ENCODE data around the gene GGT1.

The GGT1 gene

GRCh38 chr22:24576778-24577177 lies 26.2 kb upstream of the GGT1 start:
- CTCF ChIA-PET = no interaction called here
- Histone ChIP-seq H3K27me3 (replicated peaks in 2 of 5; ENCODE audit: control insufficient read depth in 4 of 5, insufficient read depth in 5 of 5, low read length in 4 of 5) (no peaks in the 10 kb centered on the region), H3K36me3 (ENCODE audit: control insufficient read depth in 4 of 4, insufficient read depth in 4 of 4, low read length in 3 of 4) (peaks cover 4 to 38% (median 26%) of the 10 kb centered on the region in 4 experiments), H3K4me1 (ENCODE audit: control extremely low read depth in 1 of 4, control insufficient read depth in 4 of 4, insufficient read depth in 4 of 4, low read length in 3 of 4) (no peaks in the 10 kb centered on the region), H3K27ac (ENCODE audit: insufficient read depth in 1 of 2, low read depth in 1 of 2, low read length in 2 of 2, poor library complexity in 1 of 2, severe bottlenecking in 2 of 2) (no peak overlapping the region), H3K9me3 (ENCODE audit: control extremely low read depth in 1 of 5, control insufficient read depth in 4 of 5, insufficient read depth in 2 of 5, low read depth in 1 of 5, low read length in 4 of 5) (no peaks in the 10 kb centered on the region), H3K4me3 (ENCODE audit: control insufficient read depth in 1 of 7, extremely low read depth in 1 of 7, insufficient read depth in 4 of 7, low read depth in 2 of 7, low read length in 6 of 7) (no peak overlapping the region)
- WGBS (ENCODE audit: insufficient coverage) = no CpG with 5 or more reads among the region's 1 CpG
- POLR2A ChIA-PET = no interaction called here
- no peak for DNase-seq

- H3K27ac ChIP-seq (ENCODE audit: insufficient read depth in 1 of 2, low read depth in 1 of 2, low read length in 2 of 2, poor library complexity in 1 of 2, severe bottlenecking in 2 of 2) = no peak overlapping the region
- no peak overlapping the region for H3K4me3 ChIP-seq (ENCODE audit: control insufficient read depth in 1 of 7, extremely low read depth in 1 of 7, insufficient read depth in 4 of 7, low read depth in 2 of 7, low read length in 6 of 7)
- H3K4me1 ChIP-seq (ENCODE audit: control extremely low read depth in 1 of 4, control insufficient read depth in 4 of 4, insufficient read depth in 4 of 4, low read length in 3 of 4) = no peaks in the 10 kb centered on the region
- ChIA-PET CTCF (interaction anchor here (1.1 kb wide), 1 partner anchor 11 kb away, joined by 3 read pairs; no protein-coding TSS in a partner anchor), POLR2A (no interaction called here)
- no peak for DNase-seq
- peaks cover 2 to 21% (median 12%) of the 10 kb centered on the region in 4 experiments for H3K36me3 ChIP-seq (ENCODE audit: control insufficient read depth in 4 of 4, insufficient read depth in 4 of 4, low read length in 3 of 4)
- 96% methylated on average over 6 of the region's 8 CpGs for WGBS (ENCODE audit: insufficient coverage)
- H3K27me3 ChIP-seq (replicated peaks in 2 of 5; ENCODE audit: control insufficient read depth in 4 of 5, insufficient read depth in 5 of 5, low read length in 4 of 5) = no peaks in the 10 kb centered on the region
- no peaks in the 10 kb centered on the region for H3K9me3 ChIP-seq (ENCODE audit: control extremely low read depth in 1 of 5, control insufficient read depth in 4 of 5, insufficient read depth in 2 of 5, low read depth in 1 of 5, low read length in 4 of 5)
Measured at GRCh38 chr22:24578355-24579257, 24.4 kb upstream of the GGT1 start.

- CTCF ChIA-PET = interaction anchor here (1.1 kb wide), 1 partner anchor 12 kb away, joined by 3 read pairs; no protein-coding TSS in a partner anchor
- H3K4me1 ChIP-seq (ENCODE audit: control extremely low read depth in 1 of 4, control insufficient read depth in 4 of 4, insufficient read depth in 4 of 4, low read length in 3 of 4) = no peaks in the 10 kb centered on the region
- POLR2A ChIA-PET = no interaction called here
- H3K4me3 ChIP-seq (ENCODE audit: control insufficient read depth in 1 of 7, extremely low read depth in 1 of 7, insufficient read depth in 4 of 7, low read depth in 2 of 7, low read length in 6 of 7) = no peak overlapping the region
- no peaks in the 10 kb centered on the region for H3K9me3 ChIP-seq (ENCODE audit: control extremely low read depth in 1 of 5, control insufficient read depth in 4 of 5, insufficient read depth in 2 of 5, low read depth in 1 of 5, low read length in 4 of 5)
- H3K27me3 ChIP-seq (replicated peaks in 2 of 5; ENCODE audit: control insufficient read depth in 4 of 5, insufficient read depth in 5 of 5, low read length in 4 of 5) = no peaks in the 10 kb centered on the region
- DNase-seq = no peak
- peaks cover under 1 to 15% (median 8%) of the 10 kb centered on the region in 4 experiments for H3K36me3 ChIP-seq (ENCODE audit: control insufficient read depth in 4 of 4, insufficient read depth in 4 of 4, low read length in 3 of 4)
- no CpG with 5 or more reads among the region's 1 CpG for WGBS (ENCODE audit: insufficient coverage)
- H3K27ac ChIP-seq (ENCODE audit: insufficient read depth in 1 of 2, low read depth in 1 of 2, low read length in 2 of 2, poor library complexity in 1 of 2, severe bottlenecking in 2 of 2) = no peak overlapping the region
Measured at GRCh38 chr22:24579258-24579601, 23.8 kb upstream of the GGT1 start.

- H3K36me3 ChIP-seq (ENCODE audit: control insufficient read depth in 4 of 4, insufficient read depth in 4 of 4, low read length in 3 of 4) = peaks cover 0 to 12% (median 2%) of the 10 kb centered on the region in 4 experiments
- ChIA-PET POLR2A (no interaction called here), CTCF (no interaction called here)
- DNase-seq = no peak
- WGBS (ENCODE audit: insufficient coverage) = no CpG with 5 or more reads among the region's 2 CpGs
- H3K27me3 ChIP-seq (replicated peaks in 2 of 5; ENCODE audit: control insufficient read depth in 4 of 5, insufficient read depth in 5 of 5, low read length in 4 of 5) = no peaks in the 10 kb centered on the region
- H3K27ac ChIP-seq (ENCODE audit: insufficient read depth in 1 of 2, low read depth in 1 of 2, low read length in 2 of 2, poor library complexity in 1 of 2, severe bottlenecking in 2 of 2) = no peak overlapping the region
- no peaks in the 10 kb centered on the region for H3K9me3 ChIP-seq (ENCODE audit: control extremely low read depth in 1 of 5, control insufficient read depth in 4 of 5, insufficient read depth in 2 of 5, low read depth in 1 of 5, low read length in 4 of 5)
- no peak overlapping the region for H3K4me3 ChIP-seq (ENCODE audit: control insufficient read depth in 1 of 7, extremely low read depth in 1 of 7, insufficient read depth in 4 of 7, low read depth in 2 of 7, low read length in 6 of 7)
- no peaks in the 10 kb centered on the region for H3K4me1 ChIP-seq (ENCODE audit: control extremely low read depth in 1 of 4, control insufficient read depth in 4 of 4, insufficient read depth in 4 of 4, low read length in 3 of 4)
Measured at GRCh38 chr22:24580276-24580675, 22.7 kb upstream of the GGT1 start.

GRCh38 chr22:24582056-24582814 lies 20.8 kb upstream of the GGT1 start:
- Histone ChIP-seq H3K27me3 (replicated peaks in 2 of 5; ENCODE audit: control insufficient read depth in 4 of 5, insufficient read depth in 5 of 5, low read length in 4 of 5) (no peaks in the 10 kb centered on the region), H3K4me3 (ENCODE audit: control insufficient read depth in 1 of 7, extremely low read depth in 1 of 7, insufficient read depth in 4 of 7, low read depth in 2 of 7, low read length in 6 of 7) (no peak overlapping the region), H3K9me3 (ENCODE audit: control extremely low read depth in 1 of 5, control insufficient read depth in 4 of 5, insufficient read depth in 2 of 5, low read depth in 1 of 5, low read length in 4 of 5) (no peaks in the 10 kb centered on the region), H3K36me3 (ENCODE audit: control insufficient read depth in 4 of 4, insufficient read depth in 4 of 4, low read length in 3 of 4) (peaks cover 0 to 9% (median 6%) of the 10 kb centered on the region in 4 experiments), H3K4me1 (ENCODE audit: control extremely low read depth in 1 of 4, control insufficient read depth in 4 of 4, insufficient read depth in 4 of 4, low read length in 3 of 4) (no peaks in the 10 kb centered on the region), H3K27ac (ENCODE audit: insufficient read depth in 1 of 2, low read depth in 1 of 2, low read length in 2 of 2, poor library complexity in 1 of 2, severe bottlenecking in 2 of 2) (no peak overlapping the region)
- CTCF ChIA-PET = no interaction called here
- WGBS (ENCODE audit: insufficient coverage) = 97% methylated on average over 11 of the region's 12 CpGs
- POLR2A ChIA-PET = no interaction called here
- DNase-seq = no peak

GRCh38 chr22:24583221-24584165 lies 19.5 kb upstream of the GGT1 start:
- H3K4me1 ChIP-seq (ENCODE audit: control extremely low read depth in 1 of 4, control insufficient read depth in 4 of 4, insufficient read depth in 4 of 4, low read length in 3 of 4) = no peaks in the 10 kb centered on the region
- peaks cover 0 to 18% (median 4%) of the 10 kb centered on the region in 4 experiments for H3K36me3 ChIP-seq (ENCODE audit: control insufficient read depth in 4 of 4, insufficient read depth in 4 of 4, low read length in 3 of 4)
- no peak overlapping the region for H3K27ac ChIP-seq (ENCODE audit: insufficient read depth in 1 of 2, low read depth in 1 of 2, low read length in 2 of 2, poor library complexity in 1 of 2, severe bottlenecking in 2 of 2)
- WGBS (ENCODE audit: insufficient coverage) = 93% methylated on average over 15 of the region's 19 CpGs
- CTCF ChIA-PET = interaction anchor here (0.7 to 1.4 kb wide), 3 partner anchors 10 to 18 kb away, joined by 3 to 4 read pairs (median 3); no protein-coding TSS in a partner anchor
- no peak for DNase-seq
- no peaks in the 10 kb centered on the region for H3K27me3 ChIP-seq (replicated peaks in 2 of 5; ENCODE audit: control insufficient read depth in 4 of 5, insufficient read depth in 5 of 5, low read length in 4 of 5)
- POLR2A ChIA-PET = no interaction called here
- H3K9me3 ChIP-seq (ENCODE audit: control extremely low read depth in 1 of 5, control insufficient read depth in 4 of 5, insufficient read depth in 2 of 5, low read depth in 1 of 5, low read length in 4 of 5) = no peaks in the 10 kb centered on the region
- H3K4me3 ChIP-seq (ENCODE audit: control insufficient read depth in 1 of 7, extremely low read depth in 1 of 7, insufficient read depth in 4 of 7, low read depth in 2 of 7, low read length in 6 of 7) = no peak overlapping the region

Measured in common myeloid progenitor, CD34-positive (primary cell).